DMS53 (cell line): ENCODE measurements around the gene SLC38A6.
"Not testable (repeated sequence)": the region's sequence is repeated elsewhere in the genome, so short reads cannot be mapped to it uniquely, and the experiment has no call there.

ENCODE experiments used
- DNase-seq: peaks from one replicate; lab custom pipeline; 2025; lab: John Stamatoyannopoulos, UW

The SLC38A6 gene

GRCh38 chr14:61051621-61052020 lies 70.6 kb downstream of the SLC38A6 start:
- DNase-seq = no peak

GRCh38 chr14:61063461-61063860 lies 82.4 kb downstream of the SLC38A6 start:
- DNase-seq = no peak

GRCh38 chr14:61064210-61064609 lies 83.2 kb downstream of the SLC38A6 start:
- DNase-seq = no peak

- DNase-seq = no peak
Measured at GRCh38 chr14:61064856-61065255, 83.8 kb downstream of the SLC38A6 start.

- peak; percentile 66 for DNase-seq
Measured at GRCh38 chr14:61065656-61066055, 84.6 kb downstream of the SLC38A6 start.

- DNase-seq = not testable (repeated sequence)
Measured at GRCh38 chr14:61072442-61072841, 91.4 kb downstream of the SLC38A6 start.

GRCh38 chr14:61074852-61075251 lies 93.8 kb downstream of the SLC38A6 start:
- DNase-seq = no peak

- peak; percentile 57 for DNase-seq
Measured at GRCh38 chr14:61076556-61076955, 95.5 kb downstream of the SLC38A6 start.

- DNase-seq = no peak
Measured at GRCh38 chr14:61077437-61077836, 96.4 kb downstream of the SLC38A6 start.

- no peak for DNase-seq
Measured at GRCh38 chr14:61077951-61078720, 97.1 kb downstream of the SLC38A6 start.

- DNase-seq = no peak
Measured at GRCh38 chr14:61080591-61081010, 99.6 kb downstream of the SLC38A6 start.

- DNase-seq = no peak
Measured at GRCh38 chr14:61088081-61088480, 107.0 kb downstream of the SLC38A6 start.

GRCh38 chr14:61089126-61089750 lies 108.2 kb downstream of the SLC38A6 start:
- no peak for DNase-seq

GRCh38 chr14:61090432-61091216 lies 109.6 kb downstream of the SLC38A6 start:
- DNase-seq = no peak

GRCh38 chr14:61091657-61092273 lies 110.7 kb downstream of the SLC38A6 start:
- no peak for DNase-seq

GRCh38 chr14:61098096-61098495 lies 117.1 kb downstream of the SLC38A6 start:
- DNase-seq = not testable (repeated sequence)

GRCh38 chr14:61098721-61099120 lies 117.7 kb downstream of the SLC38A6 start:
- no peak for DNase-seq

- DNase-seq = no peak
Measured at GRCh38 chr14:61099216-61099835, 118.3 kb downstream of the SLC38A6 start.

GRCh38 chr14:61101803-61102548 lies 120.9 kb downstream of the SLC38A6 start:
- no peak for DNase-seq
